SU-DHL-6 (cell line): ENCODE measurements around the gene DNAJB14.

Experiments used
- CTCF ChIP-seq: fragments of 200-600 bp; sonication (generic); IDR thresholded peaks from one replicate; pipeline ENCODE4 v1.5.1; 2017; ENCODE audit warnings: antibody characterized with exemption, mild to moderate bottlenecking, low read length, moderate library complexity; ENCODE audit not compliant: insufficient read depth, poor library complexity, severe bottlenecking
- EZH2phosphoT487 ChIP-seq: fragments of 200-600 bp; sonication (generic), shearing (Covaris generic); conservative IDR thresholded peaks from 2 replicates; pipeline ENCODE4 v1.6.1; 2018; ENCODE audit warnings: mild to moderate bottlenecking, antibody characterized with exemption, low read length, moderate library complexity, mixed read lengths

- TF ChIP-seq CTCF: no peak
- TF ChIP-seq EZH2phosphoT487: no peak
These were observed 90.7 kb downstream of the DNAJB14 start for GRCh38 chr4:99855678-99856077.
